Measurements from ENCODE around the gene CCNL2.

DNA sequence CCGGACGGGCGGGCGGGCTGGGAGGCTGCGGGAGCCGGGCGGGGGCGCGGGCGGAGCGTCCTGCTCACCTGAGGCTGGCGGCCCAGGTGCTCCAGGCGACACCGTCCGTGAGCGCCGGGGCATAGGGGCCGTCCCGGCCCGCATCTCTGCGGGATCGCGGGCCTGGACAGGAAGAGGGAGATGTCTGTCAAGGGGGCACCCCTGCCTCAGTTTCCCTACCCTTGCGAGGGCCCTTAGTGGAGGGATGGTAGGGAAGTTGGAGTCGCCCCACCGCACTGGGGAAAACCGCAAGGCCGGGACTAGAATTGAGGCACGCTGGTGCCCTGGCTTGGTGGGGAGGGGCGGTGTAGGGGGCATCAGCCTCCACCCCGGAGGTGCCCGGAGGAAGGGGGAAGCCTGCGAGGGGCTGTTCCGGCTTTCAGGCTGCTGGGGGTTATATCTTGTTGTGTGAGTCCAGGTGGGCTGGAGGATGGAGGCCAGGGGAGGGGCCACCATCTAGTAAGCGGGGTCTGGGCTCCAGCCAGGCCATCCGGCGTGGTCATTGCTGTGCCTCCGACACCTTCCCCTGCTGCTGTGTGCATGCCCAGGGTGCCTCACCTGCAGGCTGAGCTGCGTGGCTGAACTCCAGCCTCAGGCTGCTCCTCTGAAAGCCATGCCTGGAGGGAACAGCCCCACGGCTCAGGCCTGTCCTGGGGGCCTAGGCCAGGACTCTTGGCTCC, 36.9 kb upstream of the CCNL2 start:
- TF ChIP-seq, protein P1, sequence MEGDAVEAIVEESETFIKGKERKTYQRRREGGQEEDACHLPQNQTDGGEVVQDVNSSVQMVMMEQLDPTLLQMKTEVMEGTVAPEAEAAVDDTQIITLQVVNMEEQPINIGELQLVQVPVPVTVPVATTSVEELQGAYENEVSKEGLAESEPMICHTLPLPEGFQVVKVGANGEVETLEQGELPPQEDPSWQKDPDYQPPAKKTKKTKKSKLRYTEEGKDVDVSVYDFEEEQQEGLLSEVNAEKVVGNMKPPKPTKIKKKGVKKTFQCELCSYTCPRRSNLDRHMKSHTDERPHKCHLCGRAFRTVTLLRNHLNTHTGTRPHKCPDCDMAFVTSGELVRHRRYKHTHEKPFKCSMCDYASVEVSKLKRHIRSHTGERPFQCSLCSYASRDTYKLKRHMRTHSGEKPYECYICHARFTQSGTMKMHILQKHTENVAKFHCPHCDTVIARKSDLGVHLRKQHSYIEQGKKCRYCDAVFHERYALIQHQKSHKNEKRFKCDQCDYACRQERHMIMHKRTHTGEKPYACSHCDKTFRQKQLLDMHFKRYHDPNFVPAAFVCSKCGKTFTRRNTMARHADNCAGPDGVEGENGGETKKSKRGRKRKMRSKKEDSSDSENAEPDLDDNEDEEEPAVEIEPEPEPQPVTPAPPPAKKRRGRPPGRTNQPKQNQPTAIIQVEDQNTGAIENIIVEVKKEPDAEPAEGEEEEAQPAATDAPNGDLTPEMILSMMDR (IDR thresholded peaks at IDR 0.05; ENCODE audit: low read depth, low read length, missing input control) = no peak
- TF ChIP-seq FOXA1 (IDR thresholded peaks at IDR 0.05) (no peak), REST (IDR thresholded peaks at IDR 0.05) (no peak), ATF3 (IDR thresholded peaks at IDR 0.05) (no peak), GABPA (IDR thresholded peaks at IDR 0.05 in 1 of 2, conservative IDR thresholded peaks at IDR 0.05 in 1 of 2) (no peak), SP1 (IDR thresholded peaks at IDR 0.05) (no peak), EGR1 (IDR thresholded peaks at IDR 0.05; ENCODE audit: low read depth in 2 of 2) (no peak), RAD21 (IDR thresholded peaks at IDR 0.05) (no peak), JUND (IDR thresholded peaks at IDR 0.05) (no peak), YY1 (IDR thresholded peaks at IDR 0.05) (no peak)
- TF ChIP-seq, protein P2, sequence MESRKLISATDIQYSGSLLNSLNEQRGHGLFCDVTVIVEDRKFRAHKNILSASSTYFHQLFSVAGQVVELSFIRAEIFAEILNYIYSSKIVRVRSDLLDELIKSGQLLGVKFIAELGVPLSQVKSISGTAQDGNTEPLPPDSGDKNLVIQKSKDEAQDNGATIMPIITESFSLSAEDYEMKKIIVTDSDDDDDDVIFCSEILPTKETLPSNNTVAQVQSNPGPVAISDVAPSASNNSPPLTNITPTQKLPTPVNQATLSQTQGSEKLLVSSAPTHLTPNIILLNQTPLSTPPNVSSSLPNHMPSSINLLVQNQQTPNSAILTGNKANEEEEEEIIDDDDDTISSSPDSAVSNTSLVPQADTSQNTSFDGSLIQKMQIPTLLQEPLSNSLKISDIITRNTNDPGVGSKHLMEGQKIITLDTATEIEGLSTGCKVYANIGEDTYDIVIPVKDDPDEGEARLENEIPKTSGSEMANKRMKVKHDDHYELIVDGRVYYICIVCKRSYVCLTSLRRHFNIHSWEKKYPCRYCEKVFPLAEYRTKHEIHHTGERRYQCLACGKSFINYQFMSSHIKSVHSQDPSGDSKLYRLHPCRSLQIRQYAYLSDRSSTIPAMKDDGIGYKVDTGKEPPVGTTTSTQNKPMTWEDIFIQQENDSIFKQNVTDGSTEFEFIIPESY (IDR thresholded peaks at IDR 0.05) = no peak
- TF ChIP-seq, protein P3, sequence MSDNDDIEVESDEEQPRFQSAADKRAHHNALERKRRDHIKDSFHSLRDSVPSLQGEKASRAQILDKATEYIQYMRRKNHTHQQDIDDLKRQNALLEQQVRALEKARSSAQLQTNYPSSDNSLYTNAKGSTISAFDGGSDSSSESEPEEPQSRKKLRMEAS (IDR thresholded peaks at IDR 0.05) = no peak
